Activated CD4-positive, alpha-beta T cell treated with anti-CD3 and anti-CD28 coated beads, Interleukin-2, amount 50 U/mL, for 1 hour (primary cell): Measurements from ENCODE around the gene KPNB1.

ENCODE experiments used
- DNase-seq: peaks from one replicate; pipeline ENCODE4 v3.0.0-alpha.2; 2020

Gene KPNB1

GRCh38 chr17:47638903-47639302 lies 10.8 kb upstream of the KPNB1 start:
- no peak for DNase-seq

- DNase-seq, result no peak
Observed at GRCh38 chr17:47640076-47640475, 9.6 kb upstream of the KPNB1 start.

DNA sequence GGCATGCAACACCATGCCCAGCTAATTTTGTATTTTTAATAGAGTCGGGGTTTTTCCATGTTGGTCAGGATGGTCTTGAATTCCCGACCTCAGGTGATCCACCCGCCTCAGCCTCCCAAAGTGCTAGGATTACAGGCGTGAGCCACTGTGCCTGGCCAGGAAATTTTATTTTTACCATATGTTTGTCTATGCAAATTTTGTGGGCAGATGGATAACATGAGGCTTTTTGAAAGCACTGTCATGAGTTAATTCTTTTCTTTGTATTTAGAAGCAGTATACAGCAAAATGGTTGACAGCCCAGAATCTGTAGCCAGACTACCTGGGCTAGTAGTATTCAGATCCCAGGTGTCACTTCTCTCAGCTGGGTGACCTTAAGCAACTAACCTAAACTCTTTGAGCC lies 8.5 kb upstream of the KPNB1 start:
- DNase-seq, result no peak

GRCh38 chr17:47643116-47643515 lies 6.6 kb upstream of the KPNB1 start:
- no peak for DNase-seq

DNA sequence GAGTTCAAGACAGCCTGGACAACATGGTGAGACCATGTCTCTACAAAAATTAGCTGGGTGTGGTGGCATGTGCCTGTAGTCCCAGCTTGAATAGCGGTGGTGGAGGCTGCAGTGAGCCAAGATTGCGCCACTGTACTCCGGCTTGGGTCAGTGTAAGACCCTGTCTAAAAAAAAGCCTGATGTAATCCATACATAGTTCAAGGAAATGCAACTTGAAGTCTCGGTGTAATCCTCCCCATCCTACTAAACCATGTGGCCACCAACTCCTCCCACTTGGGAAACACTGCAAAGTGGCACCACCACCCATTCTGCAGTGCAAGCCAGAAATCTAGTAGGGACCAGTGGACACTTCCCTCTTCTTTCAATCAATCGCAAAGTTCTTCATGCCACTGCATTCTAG lies 5.4 kb upstream of the KPNB1 start:
- DNase-seq, result no peak

DNA sequence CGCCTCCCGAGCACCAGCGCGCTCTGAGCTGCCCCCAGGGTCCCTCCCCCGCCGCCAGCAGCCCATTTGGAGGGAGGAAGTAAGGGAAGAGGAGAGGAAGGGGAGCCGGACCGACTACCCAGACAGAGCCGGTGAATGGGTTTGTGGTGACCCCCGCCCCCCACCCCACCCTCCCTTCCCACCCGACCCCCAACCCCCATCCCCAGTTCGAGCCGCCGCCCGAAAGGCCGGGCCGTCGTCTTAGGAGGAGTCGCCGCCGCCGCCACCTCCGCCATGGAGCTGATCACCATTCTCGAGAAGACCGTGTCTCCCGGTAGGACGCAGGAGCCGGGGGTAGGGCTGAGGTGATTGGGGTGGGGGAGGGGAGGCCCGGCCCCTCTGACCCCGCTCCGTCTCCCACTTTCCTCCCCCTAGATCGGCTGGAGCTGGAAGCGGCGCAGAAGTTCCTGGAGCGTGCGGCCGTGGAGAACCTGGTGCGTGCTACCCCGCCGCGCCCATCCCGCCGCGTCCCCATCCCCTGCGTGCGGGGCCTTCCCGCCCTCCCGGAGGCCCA lies 329 bp downstream of the KPNB1 start:
- DNase-seq, result no peak

DNA sequence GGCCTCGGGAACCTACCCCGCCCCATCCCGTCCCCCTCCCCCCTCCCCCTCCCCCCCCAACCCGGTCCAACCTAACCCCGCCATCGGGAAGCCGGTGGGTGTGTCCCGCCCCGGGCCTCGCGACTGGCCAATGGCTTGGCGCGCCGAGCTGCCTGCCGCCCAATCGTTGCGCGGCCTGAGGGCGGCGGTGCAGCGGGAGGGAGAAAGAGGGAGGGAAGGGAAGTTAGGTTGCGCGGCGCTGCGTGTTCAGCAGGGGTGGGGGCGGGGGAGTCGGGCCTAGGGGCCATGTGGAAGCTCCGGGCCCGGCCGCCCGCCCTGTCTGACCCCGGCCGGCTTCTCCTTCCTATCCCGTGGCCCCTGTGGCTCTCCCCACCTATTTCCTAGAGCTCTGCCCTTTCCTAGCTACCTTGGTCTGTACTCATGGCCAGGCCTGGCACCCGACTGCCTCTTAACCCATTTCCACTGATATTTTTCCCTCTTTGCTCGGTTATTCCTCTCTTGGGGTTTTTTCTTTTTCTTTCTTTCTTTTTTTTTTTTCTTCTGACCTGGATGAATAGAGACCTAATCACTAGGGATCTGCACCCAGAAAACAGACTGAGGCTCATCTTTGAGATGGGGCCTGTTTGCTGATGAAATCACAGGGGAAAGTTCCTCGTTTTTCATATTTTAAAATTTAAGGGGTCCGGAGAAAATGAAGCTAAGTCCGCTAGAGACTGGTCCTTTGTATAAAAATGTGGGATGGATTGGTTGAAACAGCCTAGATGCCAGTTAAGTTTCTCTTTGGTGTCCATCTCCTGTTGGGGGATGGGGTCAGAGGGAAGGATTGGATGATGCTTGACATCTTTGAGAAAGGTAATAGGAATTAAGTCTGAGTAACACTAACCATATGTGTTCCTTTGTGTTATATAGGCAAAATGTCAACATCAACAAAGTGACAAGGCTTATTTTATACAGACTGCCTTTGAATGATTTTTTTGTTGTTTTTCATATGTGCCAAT lies 1.1 kb downstream of the KPNB1 start:
- peak; percentile 88 for DNase-seq

DNA sequence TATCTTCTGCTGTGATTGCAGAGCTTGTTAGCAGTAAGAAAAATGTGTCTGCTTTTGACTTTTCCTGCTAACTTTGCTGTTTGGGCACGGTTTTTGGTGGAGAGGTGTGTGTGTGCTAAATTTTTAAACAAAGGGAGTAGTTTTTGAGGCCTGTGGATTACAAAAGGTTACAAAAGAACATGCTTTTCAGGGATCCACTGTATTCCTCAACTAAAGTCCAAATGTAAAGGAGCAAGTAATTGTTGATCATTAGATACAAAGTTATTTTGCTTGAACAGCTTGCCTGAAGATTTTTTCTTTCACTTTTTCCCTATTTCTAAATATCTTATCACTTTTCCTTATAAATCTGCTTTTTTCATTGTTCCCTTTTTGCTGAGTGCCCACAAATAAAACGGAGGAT lies 2.0 kb downstream of the KPNB1 start:
- no peak for DNase-seq

GRCh38 chr17:47652570-47652969 lies 2.9 kb downstream of the KPNB1 start:
- DNase-seq, result no peak

GRCh38 chr17:47653442-47653841 lies 3.7 kb downstream of the KPNB1 start:
- no peak for DNase-seq

- DNase-seq, result no peak
Observed at GRCh38 chr17:47654991-47655390, 5.3 kb downstream of the KPNB1 start.

GRCh38 chr17:47660064-47660492 lies 10.4 kb downstream of the KPNB1 start:
- no peak for DNase-seq

DNA sequence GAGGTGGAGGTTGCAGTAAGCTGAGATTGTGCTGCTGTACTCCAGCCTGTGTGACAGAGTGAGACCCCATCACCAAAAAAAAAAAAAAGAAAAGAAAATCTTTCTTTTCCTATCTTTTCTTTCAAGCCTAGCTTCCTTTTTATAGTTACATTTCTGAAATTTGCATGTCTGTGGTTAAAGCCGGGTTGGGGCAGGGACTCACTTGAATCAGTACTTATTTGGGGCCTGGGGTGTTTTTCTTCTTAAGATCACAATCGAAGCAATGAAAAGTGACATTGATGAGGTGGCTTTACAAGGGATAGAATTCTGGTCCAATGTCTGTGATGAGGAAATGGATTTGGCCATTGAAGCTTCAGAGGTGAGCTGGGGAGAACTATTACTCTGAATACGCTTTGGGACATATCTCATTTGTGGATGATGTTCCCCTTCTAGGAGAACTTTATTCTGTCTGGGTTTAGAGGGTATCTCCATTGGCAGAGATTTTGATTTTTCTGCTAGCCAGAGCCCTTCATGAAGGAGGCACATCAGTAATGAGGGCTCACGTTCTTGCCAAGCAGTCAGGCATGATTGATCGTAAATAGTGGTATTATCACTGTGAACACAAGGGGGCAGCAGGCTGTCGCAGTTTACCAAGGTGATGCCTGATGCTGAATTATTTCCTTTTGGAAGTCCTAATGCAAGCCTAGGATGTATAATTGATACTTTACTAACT lies 14.3 kb downstream of the KPNB1 start:
- DNase-seq, result peak; percentile 59

- no peak for DNase-seq
Observed at GRCh38 chr17:47664624-47664941, 14.9 kb downstream of the KPNB1 start.

GRCh38 chr17:47665655-47666054 lies 15.9 kb downstream of the KPNB1 start:
- DNase-seq, result no peak

- DNase-seq, result no peak
Observed at GRCh38 chr17:47669081-47669480, 19.4 kb downstream of the KPNB1 start.

GRCh38 chr17:47670064-47670463 lies 20.3 kb downstream of the KPNB1 start:
- DNase-seq, result no peak

DNA sequence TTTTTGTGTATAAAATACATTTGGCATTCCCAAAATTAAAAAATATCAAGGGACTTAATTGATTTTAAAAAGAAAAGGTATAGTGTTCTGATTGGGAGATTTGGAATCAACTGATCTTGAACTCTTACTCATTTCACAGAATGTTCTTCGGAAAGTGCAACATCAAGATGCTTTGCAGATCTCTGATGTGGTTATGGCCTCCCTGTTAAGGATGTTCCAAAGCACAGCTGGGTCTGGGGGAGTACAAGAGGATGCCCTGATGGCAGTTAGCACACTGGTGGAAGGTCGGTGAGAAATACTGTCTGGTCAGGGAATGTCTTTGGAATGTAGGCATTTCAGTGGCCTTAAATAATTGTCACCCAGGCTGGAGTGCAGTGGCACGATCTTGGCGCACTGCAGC lies 24.8 kb downstream of the KPNB1 start:
- no peak for DNase-seq

DNA sequence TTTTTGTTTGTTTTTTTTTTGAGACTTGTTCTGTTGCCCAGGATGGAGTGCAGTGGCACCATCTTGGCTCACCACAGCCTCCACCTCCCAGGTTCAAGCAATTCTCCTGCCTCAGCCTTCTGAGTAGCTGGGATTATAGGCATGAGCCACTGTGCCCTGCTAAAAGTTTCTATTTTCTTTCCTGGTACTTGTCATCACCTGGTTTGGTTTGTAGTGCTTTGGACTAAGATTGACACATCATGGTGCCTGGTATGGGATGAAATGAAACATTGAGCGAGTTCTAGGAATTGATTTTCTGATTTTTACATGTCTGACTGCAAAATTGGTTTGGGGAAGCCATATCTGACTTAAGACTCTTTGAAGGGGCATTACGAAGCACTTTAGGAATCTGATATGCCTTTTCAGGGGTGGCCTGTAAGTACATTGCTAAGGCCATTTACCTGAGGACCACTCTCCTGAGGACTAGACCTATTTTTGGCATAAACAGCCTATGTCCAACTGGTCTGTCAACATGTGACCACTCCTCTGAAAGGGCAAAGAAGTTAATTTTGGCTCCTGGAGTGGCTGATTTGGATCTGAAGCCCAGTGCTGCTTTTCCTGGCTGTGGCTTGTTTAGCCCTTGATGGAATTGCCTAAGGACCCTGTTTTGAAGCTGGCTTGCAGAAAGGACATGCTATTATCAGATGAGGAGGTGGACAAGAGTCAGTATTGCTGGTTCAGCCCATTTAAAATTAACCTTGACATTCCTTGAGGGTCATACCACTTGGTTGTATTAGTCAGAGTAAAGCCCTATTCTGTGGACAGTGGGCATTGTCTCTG lies 25.9 kb downstream of the KPNB1 start:
- DNase-seq, result no peak

GRCh38 chr17:47676199-47676472 lies 26.4 kb downstream of the KPNB1 start:
- DNase-seq, result no peak

GRCh38 chr17:47676510-47677165 lies 26.9 kb downstream of the KPNB1 start:
- DNase-seq, result no peak

DNA sequence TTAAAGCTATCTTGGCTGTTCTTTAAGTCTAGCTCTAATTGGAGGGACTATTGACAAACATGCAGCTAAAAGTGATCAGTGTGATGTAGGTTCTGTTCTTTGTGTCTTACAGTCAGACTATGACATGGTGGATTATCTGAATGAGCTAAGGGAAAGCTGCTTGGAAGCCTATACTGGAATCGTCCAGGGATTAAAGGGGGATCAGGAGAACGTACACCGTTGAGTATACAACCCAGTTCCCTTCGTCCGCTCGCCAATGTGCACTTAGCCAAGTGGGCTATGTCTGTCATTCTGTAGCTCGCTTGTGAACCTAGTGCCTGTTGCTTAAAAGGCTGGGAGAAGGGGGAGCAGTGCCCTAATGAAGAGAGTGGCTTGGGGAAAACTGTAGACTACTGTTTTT lies 28.5 kb downstream of the KPNB1 start:
- no peak for DNase-seq

- no peak for DNase-seq
Observed at GRCh38 chr17:47682138-47682537, 32.4 kb downstream of the KPNB1 start.
